Subcutaneous abdominal adipose tissue (tissue), 5 donors: Measurements from ENCODE around the gene PROZ.
A peak's percentile ranks its signal among the peaks of the same experiment; 100 is the strongest.

Experiments
- H3K27ac ChIP-seq: one replicate; pipeline ENCODE4 v1.7.0; 2013; ENCODE audit warnings: low read depth, mild to moderate bottlenecking, inconsistent platforms, low read length, moderate library complexity
- H3K27me3 ChIP-seq, 5 donors: one replicate each; pipeline ENCODE4 v1.7.0; 2013; ENCODE audit warnings: low read length in 5 of 5, inconsistent platforms in 1 of 5; ENCODE audit not compliant: control insufficient read depth in 5 of 5, insufficient read depth in 4 of 5
- H3K36me3 ChIP-seq, 5 donors: one replicate each; pipeline ENCODE4 v1.7.0; 2013; ENCODE audit warnings: low read length in 5 of 5; ENCODE audit not compliant: control insufficient read depth in 5 of 5, insufficient read depth in 5 of 5
- H3K4me1 ChIP-seq, 5 donors: one replicate each; pipeline ENCODE4 v1.7.0; 2013; ENCODE audit warnings: low read length in 5 of 5, mild to moderate bottlenecking in 3 of 5, moderate library complexity in 1 of 5; ENCODE audit not compliant: control insufficient read depth in 5 of 5, insufficient read depth in 5 of 5
- H3K4me3 ChIP-seq, 5 donors: one replicate each; pipeline ENCODE4 v1.7.0; 2013; ENCODE audit warnings: low read length in 5 of 5, low read depth in 1 of 5
- H3K9ac ChIP-seq, 5 donors: one replicate each; pipeline ENCODE4 v1.7.0; 2013; ENCODE audit warnings: low read length in 5 of 5, mild to moderate bottlenecking in 4 of 5, moderate library complexity in 3 of 5
- H3K9me3 ChIP-seq, 5 donors: one replicate each; pipeline ENCODE4 v1.7.0; 2013; ENCODE audit warnings: low read length in 5 of 5; ENCODE audit not compliant: control insufficient read depth in 5 of 5
- donor health status: healthy.
- donor health status: healthy.
- donor health status: healthy.
- donor health status: healthy.
- donor health status: healthy.

PROZ gene

DNA sequence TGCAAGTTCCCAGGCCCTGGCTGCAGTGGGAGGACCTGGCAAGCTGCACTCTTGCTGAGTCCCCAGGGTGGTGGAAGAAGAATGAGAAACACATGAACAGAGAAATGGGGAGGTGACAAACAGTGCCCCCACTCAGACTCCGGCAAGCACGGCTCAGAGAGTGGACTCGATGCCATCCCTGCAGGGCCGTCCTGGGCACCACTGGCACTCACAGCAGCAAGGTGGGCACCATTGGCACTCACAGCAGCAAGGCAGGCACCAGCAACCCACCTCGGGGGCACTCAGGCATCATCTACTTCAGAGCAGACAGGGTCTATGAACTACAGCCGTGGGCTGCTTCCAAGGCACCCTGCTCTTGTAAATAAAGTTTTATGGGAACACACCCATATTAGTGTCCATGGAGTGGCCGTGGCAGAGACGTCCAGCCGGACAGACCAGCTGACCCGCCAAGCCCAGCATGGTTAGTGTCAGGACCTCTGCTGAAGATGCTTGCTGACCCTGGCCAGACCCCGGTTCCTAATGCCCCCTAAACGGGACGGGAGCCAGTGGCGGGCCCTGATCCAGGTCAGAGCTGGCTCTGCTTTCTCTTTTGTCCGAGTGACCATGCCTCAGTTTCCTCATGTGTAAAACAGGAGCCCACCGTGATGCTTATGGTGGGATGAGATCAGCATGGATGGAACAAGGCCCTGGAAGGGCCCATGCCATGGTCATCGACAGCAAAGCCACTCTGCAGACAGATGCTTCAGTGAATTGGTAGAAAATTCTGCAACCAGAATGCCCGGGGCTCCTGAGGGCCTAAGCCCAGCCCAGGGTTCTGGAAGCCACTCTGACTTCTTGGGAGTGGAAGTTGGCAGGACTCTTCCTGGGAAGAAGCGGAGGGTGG is 37.9 kb upstream of the PROZ start:
- Histone ChIP-seq H3K4me1 (peaks cover 0 to 7% (median 0%) of the 10 kb centered on the region in 5 donors), H3K9me3 (no peaks in the 10 kb centered on the region), H3K27me3 (peaks cover 5 to 41% (median 25%) of the 10 kb centered on the region in 5 donors), H3K27ac (no peak overlapping the region), H3K9ac (no peak overlapping the region), H3K36me3 (no peaks in the 10 kb centered on the region), H3K4me3 (no peak overlapping the region)

DNA sequence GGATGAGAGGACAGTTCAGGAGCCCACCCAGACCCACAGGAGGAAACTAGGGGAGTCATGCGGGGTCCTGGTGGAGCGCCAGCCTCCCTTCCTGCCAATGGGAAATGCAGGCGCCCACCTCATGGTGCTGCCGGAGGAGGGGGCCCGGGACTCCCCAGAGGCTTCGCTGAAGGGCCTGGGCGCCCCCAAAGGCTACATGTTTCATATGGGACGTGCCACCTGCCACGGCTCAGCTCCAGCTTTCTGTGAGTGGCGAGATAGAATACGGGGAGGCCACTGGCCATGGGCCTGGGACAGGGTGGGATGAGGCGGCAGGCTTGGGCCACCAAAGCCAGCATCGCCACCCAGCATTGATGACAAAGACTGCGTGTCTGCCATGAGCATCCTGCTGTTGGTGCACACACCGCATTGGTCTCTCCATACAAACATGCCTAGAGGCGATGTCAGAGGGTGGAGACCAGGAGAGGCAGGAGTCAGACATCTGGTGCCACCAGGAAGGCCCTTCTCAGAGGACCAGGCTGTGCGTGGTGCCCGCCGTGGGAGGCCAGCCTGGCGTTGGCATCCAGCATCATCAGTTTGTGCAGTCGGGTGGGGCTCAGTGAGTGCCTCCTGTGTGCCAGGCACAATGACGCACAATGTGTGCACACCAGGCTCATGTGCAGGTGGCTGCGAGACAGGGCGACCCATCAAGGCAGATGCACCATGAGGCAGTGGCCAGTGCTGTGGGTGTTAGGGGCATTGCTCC is 37.1 kb upstream of the PROZ start:
- Histone ChIP-seq H3K27me3 (peaks cover 5 to 41% (median 23%) of the 10 kb centered on the region in 5 donors), H3K27ac (no peak overlapping the region), H3K9me3 (no peaks in the 10 kb centered on the region), H3K4me3 (no peak overlapping the region), H3K36me3 (no peaks in the 10 kb centered on the region), H3K4me1 (peaks cover 0 to 7% (median 0%) of the 10 kb centered on the region in 5 donors), H3K9ac (no peak overlapping the region)

DNA sequence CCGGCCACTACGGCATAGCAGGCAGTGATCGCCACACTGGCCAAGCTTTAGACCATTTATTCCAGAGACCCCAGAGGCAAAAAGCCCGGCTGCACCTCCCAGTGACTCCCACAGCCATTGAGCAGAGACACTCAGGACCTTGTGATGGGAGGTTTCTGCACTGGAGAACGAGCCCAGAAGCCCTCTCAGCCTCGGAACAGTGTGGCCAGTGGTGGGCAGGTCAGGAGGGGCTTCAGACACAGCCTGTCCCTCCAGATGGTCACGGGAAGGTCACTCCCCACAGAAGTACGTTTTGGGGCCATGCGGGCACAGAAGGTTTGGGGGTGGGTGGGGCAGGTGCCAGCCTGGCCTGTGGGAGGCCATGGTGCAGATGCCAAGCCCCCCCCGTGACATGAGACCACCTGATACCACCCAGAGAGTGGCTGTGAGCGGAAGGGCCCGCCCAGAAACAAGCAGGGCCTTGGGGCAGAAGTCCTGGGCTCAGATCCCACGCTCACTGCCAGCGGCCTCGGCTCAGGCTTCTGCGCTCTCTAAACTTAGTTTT is 36.4 kb upstream of the PROZ start:
- Histone ChIP-seq H3K9me3 (no peaks in the 10 kb centered on the region), H3K4me3 (no peak overlapping the region), H3K27ac (peak overlapping the region; percentile 23), H3K4me1 (peaks cover 0 to 7% (median 0%) of the 10 kb centered on the region in 5 donors), H3K27me3 (peaks cover 5 to 39% (median 24%) of the 10 kb centered on the region in 5 donors), H3K9ac (no peak overlapping the region), H3K36me3 (no peaks in the 10 kb centered on the region)

DNA sequence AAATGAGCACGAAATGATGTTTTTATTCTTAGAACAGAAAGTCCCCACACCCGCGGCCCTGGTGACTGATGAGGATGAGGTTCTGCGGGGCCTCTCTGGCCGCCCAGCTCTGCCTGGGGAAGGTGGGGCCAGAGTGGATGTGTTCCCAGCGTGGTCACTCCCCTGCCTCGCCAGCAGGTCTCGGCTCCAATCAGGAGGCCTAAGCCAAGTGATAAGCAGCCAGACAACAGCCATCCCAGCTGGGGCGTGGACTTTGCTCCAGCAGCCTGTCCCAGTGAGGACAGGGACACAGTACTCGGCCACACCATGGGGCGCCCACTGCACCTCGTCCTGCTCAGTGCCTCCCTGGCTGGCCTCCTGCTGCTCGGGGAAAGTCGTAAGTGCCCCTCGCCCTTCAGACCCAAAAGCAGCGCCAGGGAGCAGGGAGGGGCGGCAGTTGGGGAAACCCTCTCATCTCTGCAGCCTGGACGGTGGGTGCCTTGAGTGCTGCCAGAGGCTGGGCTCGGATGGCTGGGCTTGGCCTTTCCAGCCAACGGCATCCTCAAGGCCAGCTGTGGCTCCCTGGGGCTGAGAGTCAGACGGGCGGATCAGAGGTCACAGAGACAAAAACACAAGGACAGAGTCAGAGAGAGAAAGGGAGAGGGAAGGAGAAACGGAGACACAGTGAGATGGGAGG is 35.8 kb upstream of the PROZ start, which contains the start of gene F10:
Gene F10, plus strand, starts transcription at position 250 of the 676 bp plus-strand sequence. Its CDS starts 57 bp downstream, at position 307.
- peaks cover 5 to 36% (median 27%) of the 10 kb centered on the region in 5 donors for H3K27me3 ChIP-seq
- H3K4me3 ChIP-seq: peak within 1 kb of the TSS; percentile 8 to 51 (median 37)
- peak within 1 kb of the TSS; percentile 23 for H3K27ac ChIP-seq
- no peaks in the 10 kb centered on the region for H3K36me3 ChIP-seq
- no peaks in the 10 kb centered on the region for H3K9me3 ChIP-seq
- H3K9ac ChIP-seq: peak within 1 kb of the TSS in 2 of 5 donors; percentile 13 to 51
- peaks cover 0 to 7% (median 0%) of the 10 kb centered on the region in 5 donors for H3K4me1 ChIP-seq

DNA sequence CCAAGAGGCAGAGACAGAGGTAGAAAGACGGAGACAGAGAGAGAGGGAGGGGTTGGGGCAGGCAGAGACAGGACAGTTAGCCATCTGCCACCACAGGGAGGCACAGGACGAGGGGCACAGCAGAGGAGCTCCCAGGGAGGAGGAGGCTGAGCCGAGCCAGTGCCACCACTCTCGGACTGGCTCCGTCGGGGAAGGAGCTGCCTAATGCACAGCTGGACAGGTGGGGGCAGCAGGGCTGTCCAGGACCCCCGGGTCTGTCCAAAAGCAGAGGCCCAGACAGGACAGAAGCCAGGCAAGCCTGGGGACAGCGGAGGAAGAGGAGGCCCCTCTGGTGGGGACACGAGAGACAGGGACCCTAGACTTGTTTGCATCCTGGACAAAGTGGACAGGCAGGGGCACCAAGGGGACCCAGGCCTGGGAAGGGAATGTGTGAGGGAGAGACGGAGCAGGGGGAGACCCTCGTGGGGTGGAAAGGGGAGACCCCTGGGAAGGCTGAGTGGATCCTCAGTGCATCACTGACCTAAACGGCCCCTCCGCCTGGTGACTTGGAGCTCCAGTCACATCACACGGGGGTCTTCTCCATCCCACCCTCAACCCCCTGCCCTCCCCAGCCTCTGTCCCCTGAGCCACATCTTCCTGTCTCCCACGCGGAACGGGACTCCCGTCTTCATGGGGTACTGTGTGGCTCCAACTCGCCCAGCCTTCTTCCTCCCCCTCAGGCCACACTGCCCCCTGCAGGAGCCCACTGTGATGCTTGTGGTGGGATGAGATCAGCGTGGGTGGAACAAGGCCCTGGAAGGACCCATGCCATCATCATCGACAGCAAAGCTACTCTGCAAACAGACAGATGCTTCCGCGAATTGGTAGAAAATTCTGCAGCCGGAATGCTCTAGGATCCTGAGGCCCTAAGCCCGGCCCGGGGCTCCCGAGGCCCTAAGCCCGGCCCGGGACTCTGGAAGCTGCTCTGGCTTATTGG is 34.9 kb upstream of the PROZ start:
- Histone ChIP-seq H3K9me3 (no peaks in the 10 kb centered on the region), H3K36me3 (no peaks in the 10 kb centered on the region), H3K4me1 (peaks cover 0 to 7% (median 0%) of the 10 kb centered on the region in 5 donors), H3K4me3 (peak overlapping the region; percentile 8 to 51 (median 37)), H3K27me3 (peaks cover 5 to 35% (median 26%) of the 10 kb centered on the region in 5 donors), H3K27ac (no peak overlapping the region), H3K9ac (peak overlapping the region in 2 of 5 donors; percentile 13 to 51)

DNA sequence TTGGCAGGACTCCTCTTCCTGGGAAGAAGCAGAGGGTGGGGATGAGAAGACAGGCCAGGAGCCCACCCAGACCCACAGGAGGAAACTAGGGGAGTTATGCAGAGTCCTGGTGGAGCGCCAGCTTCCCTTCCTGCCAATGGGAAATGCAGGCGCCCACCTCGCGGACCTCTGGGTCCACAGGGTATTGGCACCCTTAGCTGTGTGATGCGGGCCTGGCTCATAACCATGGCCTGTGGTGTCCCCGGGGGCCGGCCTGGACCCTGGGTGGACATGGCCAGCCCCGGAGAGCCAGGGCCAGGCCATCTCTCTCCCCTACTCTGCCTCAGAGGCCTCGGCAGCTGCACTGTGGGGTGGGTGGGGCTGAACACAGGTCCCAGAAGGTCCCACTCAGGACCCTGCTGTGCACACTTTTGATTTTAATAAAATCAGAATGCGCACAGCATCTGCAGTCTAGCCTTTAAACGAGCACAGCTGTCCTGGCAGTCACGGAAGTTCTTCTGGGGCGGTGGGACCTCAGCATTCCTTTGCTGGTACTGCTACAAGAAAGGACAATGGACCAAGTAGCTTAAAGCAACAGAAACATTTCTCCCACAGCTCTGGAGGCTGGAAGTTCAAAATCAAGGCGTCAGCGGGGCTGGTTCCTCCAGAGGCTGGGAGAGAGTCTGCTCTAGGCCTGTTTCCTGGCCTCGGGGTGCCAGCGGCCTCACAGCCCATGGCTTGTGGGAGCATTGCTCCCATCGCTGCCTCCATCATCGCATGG is 34.1 kb upstream of the PROZ start:
- H3K4me1 ChIP-seq: peaks cover 0 to 7% (median 0%) of the 10 kb centered on the region in 5 donors
- H3K36me3 ChIP-seq: no peaks in the 10 kb centered on the region
- no peaks in the 10 kb centered on the region for H3K9me3 ChIP-seq
- H3K27me3 ChIP-seq: peaks cover 5 to 31% (median 23%) of the 10 kb centered on the region in 5 donors
- no peak overlapping the region for H3K9ac ChIP-seq
- no peak overlapping the region for H3K4me3 ChIP-seq
- H3K27ac ChIP-seq: no peak overlapping the region

DNA sequence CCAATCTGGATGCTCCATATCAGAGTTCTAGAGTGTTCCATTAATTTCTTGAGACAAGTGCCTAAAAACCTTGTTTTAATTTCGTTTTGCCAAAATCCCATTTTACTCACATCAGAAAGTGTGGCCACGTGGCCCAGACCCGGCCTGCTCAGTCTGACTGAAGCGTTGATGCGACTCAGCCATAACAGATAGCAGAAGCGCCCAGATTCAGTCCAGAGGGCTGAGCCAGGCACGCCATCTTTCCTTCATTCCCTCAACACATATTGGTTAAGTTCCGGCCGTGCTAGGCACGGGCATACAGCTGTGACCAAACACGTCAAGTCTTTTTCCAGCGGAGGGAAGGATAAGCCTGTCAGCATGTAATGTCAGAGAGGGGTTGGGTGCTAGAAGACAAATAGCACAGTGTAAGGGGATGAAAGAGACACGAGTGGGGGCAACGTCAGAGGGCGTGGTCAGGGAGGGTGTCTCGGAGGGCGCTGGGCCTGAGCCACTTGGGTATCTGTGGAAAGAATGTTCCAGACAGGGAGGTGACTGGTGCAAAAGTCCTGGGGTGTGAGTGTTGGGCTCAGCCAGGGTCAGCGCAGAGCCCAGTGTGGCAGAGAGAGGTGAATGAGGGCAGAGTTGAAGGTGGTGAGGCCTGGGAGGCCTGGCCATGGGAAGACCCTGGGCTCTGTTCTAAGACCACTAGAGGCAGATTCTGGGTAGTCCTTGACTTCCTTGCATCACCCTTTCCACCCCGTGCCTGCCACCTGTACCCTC is 32.8 kb upstream of the PROZ start:
- H3K9ac ChIP-seq: no peak overlapping the region
- no peaks in the 10 kb centered on the region for H3K9me3 ChIP-seq
- peaks cover 5 to 36% (median 27%) of the 10 kb centered on the region in 5 donors for H3K27me3 ChIP-seq
- no peak overlapping the region for H3K4me3 ChIP-seq
- H3K36me3 ChIP-seq: peaks cover 0 to 2% (median 0%) of the 10 kb centered on the region in 5 donors
- no peak overlapping the region for H3K27ac ChIP-seq
- H3K4me1 ChIP-seq: peaks cover 0 to 12% (median 0%) of the 10 kb centered on the region in 5 donors
